GM23338 (cell line): ENCODE data around the gene CFAP77. TPM values are rescaled to one million over a fixed set of nuclear protein-coding genes. Genes with fewer than 3 reads are reported as not detected.

Source experiments
- ATAC-seq: fragments of 200-7000 bp; cut with Tn5 transposase; 3 replicates; pipeline ENCODE4 v1.9.1; 2020
- DNase-seq: peaks from one replicate; pipeline ENCODE4 v3.0.0-alpha.2; 2015; ENCODE audit warnings: low spot score
- H2AFZ ChIP-seq: fragments of 200-600 bp; sonication (generic); 2 replicates; pipeline ENCODE4 v1.8.0; 2016; ENCODE audit warnings: antibody characterized with exemption, mild to moderate bottlenecking, moderate library complexity
- H3F3A ChIP-seq: fragments of 200-600 bp; sonication (generic); replicated peaks from 2 replicates; pipeline ENCODE4 v1.8.0; 2017; ENCODE audit warnings: antibody characterized with exemption, mixed run types, low read depth
- H3K27ac ChIP-seq: fragments of 200-600 bp; sonication (generic); 2 replicates; pipeline ENCODE4 v1.6.1; 2016; ENCODE audit warnings: low read depth
- H3K27me3 ChIP-seq: fragments of 200-600 bp; sonication (generic); 2 replicates; pipeline ENCODE4 v1.8.0; 2016; ENCODE audit warnings: mild to moderate bottlenecking, mixed run types, moderate library complexity; ENCODE audit not compliant: insufficient read depth
- H3K36me3 ChIP-seq: fragments of 200-600 bp; sonication (generic); 2 replicates; pipeline ENCODE4 v1.8.0; 2016; ENCODE audit warnings: mild to moderate bottlenecking; ENCODE audit not compliant: insufficient read depth
- H3K4me1 ChIP-seq: fragments of 200-600 bp; sonication (generic); 2 replicates; pipeline ENCODE4 v1.8.0; 2016; ENCODE audit warnings: mild to moderate bottlenecking, moderate library complexity; ENCODE audit not compliant: insufficient read depth
- H3K4me2 ChIP-seq: fragments of 200-600 bp; sonication (generic); 2 replicates; pipeline ENCODE4 v1.7.1; 2017; ENCODE audit warnings: mixed run types
- H3K4me3 ChIP-seq: fragments of 200-600 bp; sonication (generic); 2 replicates; pipeline ENCODE4 v1.6.1; 2016; ENCODE audit warnings: mixed run types
- H3K79me2 ChIP-seq: fragments of 200-600 bp; sonication (generic); replicated peaks from 2 replicates; pipeline ENCODE4 v1.8.0; 2017; ENCODE audit warnings: mild to moderate bottlenecking; ENCODE audit not compliant: insufficient read depth
- H3K9me2 ChIP-seq: fragments of 200-600 bp; sonication (generic); 2 replicates; pipeline ENCODE4 v1.8.0; 2017; ENCODE audit not compliant: insufficient read depth
- H4K20me1 ChIP-seq: fragments of 200-600 bp; sonication (generic); replicated peaks from 2 replicates; pipeline ENCODE4 v1.8.0; 2017; ENCODE audit warnings: mild to moderate bottlenecking; ENCODE audit not compliant: insufficient read depth
- H3K27ac Mint-ChIP-seq: 2 replicates; pipeline ENCODE4 v1.8.0; 2020; ENCODE audit warnings: inconsistent platforms, mild to moderate bottlenecking, moderate library complexity, mixed read lengths
- H3K27me3 Mint-ChIP-seq: 3 replicates; pipeline ENCODE4 v1.8.0; 2022; ENCODE audit warnings: low read depth, mild to moderate bottlenecking, moderate library complexity, mixed read lengths, inconsistent platforms; ENCODE audit not compliant: insufficient read depth, poor library complexity
- H3K36me3 Mint-ChIP-seq: 3 replicates; pipeline ENCODE4 v1.8.0; 2021; ENCODE audit warnings: low read depth, mild to moderate bottlenecking, inconsistent platforms, moderate library complexity, mixed read lengths
- H3K4me1 Mint-ChIP-seq: 3 replicates; pipeline ENCODE4 v1.8.0; 2020; ENCODE audit warnings: mild to moderate bottlenecking, inconsistent platforms, mixed read lengths
- H3K4me3 Mint-ChIP-seq: 3 replicates; pipeline ENCODE4 v1.8.0; 2021; ENCODE audit warnings: moderate library complexity, mild to moderate bottlenecking, inconsistent platforms, mixed read lengths
- H3K9me3 Mint-ChIP-seq: 3 replicates; pipeline ENCODE4 v1.8.0; 2020; ENCODE audit warnings: moderate library complexity, mild to moderate bottlenecking, inconsistent platforms, mixed read lengths
- CREB1 ChIP-seq: fragments of 250-450 bp; sonication (Bioruptor Pico); IDR thresholded peaks from 2 replicates; pipeline ENCODE4 v1.5.0; 2020; ENCODE audit warnings: low read depth, mild to moderate bottlenecking, moderate library complexity
- ETS1 ChIP-seq: IDR thresholded peaks from 2 replicates; pipeline ENCODE4 v1.6.1; 2016; ENCODE audit warnings: antibody characterized with exemption
- JUNB ChIP-seq: IDR thresholded peaks from one replicate; pipeline ENCODE4 v1.6.1; 2016; ENCODE audit warnings: antibody characterized with exemption; ENCODE audit not compliant: unreplicated experiment
- NANOG ChIP-seq: IDR thresholded peaks from 2 replicates; pipeline ENCODE4 v1.6.1; 2016; ENCODE audit warnings: antibody characterized with exemption, borderline replicate concordance
- POLR2AphosphoS5 ChIP-seq: IDR thresholded peaks from 2 replicates; pipeline ENCODE4 v1.6.1; 2016; ENCODE audit warnings: antibody characterized with exemption, low read depth
- REST ChIP-seq: IDR thresholded peaks from one replicate; pipeline ENCODE4 v1.6.1; 2018; ENCODE audit warnings: antibody characterized with exemption; ENCODE audit not compliant: unreplicated experiment
- STAT1 ChIP-seq: IDR thresholded peaks from one replicate; pipeline ENCODE4 v1.6.1; 2016; ENCODE audit warnings: antibody characterized with exemption; ENCODE audit not compliant: unreplicated experiment
- ZNF114 ChIP-seq: fragments of 250-450 bp; sonication (Bioruptor Pico); IDR thresholded peaks from 2 replicates; pipeline ENCODE4 v1.5.0; 2020; ENCODE audit warnings: mild to moderate bottlenecking, moderate library complexity
- polyA plus RNA-seq: library from polyadenylated mRNA; unstranded; fragments of >200 nt; fragmentation: Nextera tagmentation; extraction: Ambion mirVana; gene quantifications from 2 replicates; pipeline ENCODE4 v1.2.1, GENCODE V29; 2016
- total RNA-seq: library from RNA; depleted of rRNA; stranded (reverse); fragments of >200 nt; shearing (Covaris generic); gene quantifications from 2 replicates; pipeline ENCODE4 v1.2.3, GENCODE V29; 2014
- TF ChIP-seq, protein P1 (sequence below), 2 experiments: fragments of 200-600 bp in 1 of 2; sonication (generic) in 1 of 2; conservative IDR thresholded peaks; 2 replicates each; pipeline versions ENCODE4 v1.5.1 to v1.6.1; 2016 to 2017; ENCODE audit warnings: antibody characterized with exemption in 2 of 2, low read depth in 2 of 2, mild to moderate bottlenecking in 2 of 2, moderate library complexity in 1 of 2

The CFAP77 gene
- total and polyA plus RNA-seq, 2 experiments from 2014 or later = 0.97 to 1.3 TPM

DNA sequence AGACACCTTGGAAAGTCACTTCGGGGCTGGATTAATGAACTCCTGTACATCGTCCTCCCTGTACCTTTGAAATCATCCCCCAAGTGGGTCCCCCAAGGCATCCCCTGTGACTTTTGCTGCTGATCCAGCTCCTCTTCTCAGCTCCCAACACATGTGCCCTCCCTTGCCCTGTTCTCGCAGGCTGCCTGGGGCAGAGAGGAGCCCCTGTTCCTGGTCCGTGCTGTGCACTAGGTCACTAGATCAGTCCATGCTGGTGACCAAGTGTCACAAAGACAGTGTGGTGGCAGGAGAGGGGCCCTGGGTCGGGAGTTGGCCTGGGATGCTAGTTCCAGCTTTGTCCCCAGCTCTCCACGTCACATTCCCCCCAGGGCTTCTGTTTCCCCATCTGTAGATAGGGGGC is 93.1 kb downstream of the CFAP77 start (continued):
- TF ChIP-seq REST = no peak
- TF ChIP-seq JUNB = no peak
- TF ChIP-seq ZNF114 (CRISPR knock-in tag) = no peak
- no peak for TF ChIP-seq NANOG

DNA sequence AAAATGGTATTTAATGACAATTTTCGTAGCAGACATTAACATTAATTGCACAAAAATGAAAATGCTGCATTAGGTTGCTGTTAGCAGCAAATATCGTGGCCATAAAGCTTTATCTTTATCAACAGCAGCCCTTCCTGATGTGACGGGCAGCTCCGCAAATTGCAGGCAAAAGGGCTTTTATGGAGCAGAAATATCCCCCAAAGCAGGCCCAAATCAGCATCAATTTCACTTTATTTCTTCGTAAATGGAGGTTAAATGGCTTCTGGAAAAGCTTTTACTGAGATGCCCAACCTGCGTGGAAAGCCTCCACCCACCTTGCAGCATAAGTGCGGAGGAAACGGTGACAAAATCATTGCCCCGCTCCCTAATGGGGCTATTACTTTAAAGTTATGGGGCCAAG is 94.5 kb downstream of the CFAP77 start:
- Histone ChIP-seq H3K36me3 (no peaks in the 10 kb centered on the region), H2AFZ (no peak overlapping the region), H3K27ac (no peak overlapping the region), H3K4me2 (peak overlapping the region; percentile 56), H3K79me2 (no peaks in the 10 kb centered on the region), H3F3A (no peaks in the 10 kb centered on the region), H3K4me3 (no peak overlapping the region), H3K4me1 (peaks cover 15% of the 10 kb centered on the region), H3K27me3 (no peaks in the 10 kb centered on the region), H3K9me2 (no peaks in the 10 kb centered on the region), H4K20me1 (no peaks in the 10 kb centered on the region; the same call in 1 of the 2 replicates)
- no peak for TF ChIP-seq CREB1 (CRISPR knock-in tag)
- no peak for TF ChIP-seq ZNF114 (CRISPR knock-in tag)
- no peak for TF ChIP-seq POLR2AphosphoS5
- Mint-ChIP-seq H3K27ac (no peak overlapping the region), H3K4me3 (no peak overlapping the region), H3K9me3 (no peaks in the 10 kb centered on the region), H3K4me1 (peaks cover 30% of the 10 kb centered on the region), H3K36me3 (no peaks in the 10 kb centered on the region), H3K27me3 (no peaks in the 10 kb centered on the region)
- ATAC-seq (no peak), DNase-seq (no peak)

DNA sequence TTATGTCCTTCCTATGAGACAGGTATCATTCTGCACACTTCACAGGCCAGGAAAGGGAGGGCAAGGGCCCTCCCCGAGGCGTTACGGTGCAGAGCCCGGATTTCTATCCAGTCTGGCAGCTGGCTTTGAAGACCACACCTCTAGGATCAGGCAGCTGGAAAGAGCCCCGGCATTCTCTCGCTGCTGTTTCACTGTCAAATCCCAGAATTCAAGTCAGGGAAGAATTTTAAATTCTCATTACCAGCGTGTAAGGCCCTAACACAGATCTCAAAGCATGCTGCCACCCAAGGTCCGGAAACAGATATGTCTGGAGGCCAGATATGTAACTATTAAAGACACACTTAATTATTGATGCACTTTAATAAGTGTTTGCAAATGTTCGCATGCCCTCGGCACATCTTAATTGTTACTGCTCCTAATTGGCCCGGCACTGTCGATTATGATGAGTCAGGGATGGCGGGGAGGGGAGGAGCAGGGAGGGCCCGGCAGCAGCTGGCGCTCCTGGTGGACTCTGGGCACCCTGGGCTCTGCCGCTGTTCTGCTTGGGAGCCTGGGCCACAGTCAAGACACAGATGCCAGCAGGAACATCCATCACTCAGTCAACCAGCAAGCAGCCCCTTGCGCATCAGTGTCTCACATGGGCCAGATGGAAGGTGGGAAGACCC is 96.1 kb downstream of the CFAP77 start:
- Histone ChIP-seq H4K20me1 (no peaks in the 10 kb centered on the region; the same call in 1 of the 2 replicates), H3K4me2 (no peak overlapping the region), H3K27ac (no peak overlapping the region), H3K36me3 (no peaks in the 10 kb centered on the region), H3K27me3 (no peaks in the 10 kb centered on the region), H2AFZ (no peak overlapping the region), H3K9me2 (no peaks in the 10 kb centered on the region), H3K79me2 (no peaks in the 10 kb centered on the region), H3K4me3 (no peak overlapping the region), H3K4me1 (peaks cover 15% of the 10 kb centered on the region), H3F3A (no peaks in the 10 kb centered on the region)
- no peak overlapping the region for H3K27ac Mint-ChIP-seq
- H3K4me1 Mint-ChIP-seq = peaks cover 30% of the 10 kb centered on the region
- no peak overlapping the region for H3K4me3 Mint-ChIP-seq
- no peaks in the 10 kb centered on the region for H3K36me3 Mint-ChIP-seq
- H3K27me3 Mint-ChIP-seq = peaks cover 2% of the 10 kb centered on the region
- ATAC-seq = no peak
- no peaks in the 10 kb centered on the region for H3K9me3 Mint-ChIP-seq
- no peak for DNase-seq
- no peak for TF ChIP-seq ZNF114 (CRISPR knock-in tag)
- no peak for TF ChIP-seq STAT1
- TF ChIP-seq ETS1 = no peak
- TF ChIP-seq, protein P1, sequence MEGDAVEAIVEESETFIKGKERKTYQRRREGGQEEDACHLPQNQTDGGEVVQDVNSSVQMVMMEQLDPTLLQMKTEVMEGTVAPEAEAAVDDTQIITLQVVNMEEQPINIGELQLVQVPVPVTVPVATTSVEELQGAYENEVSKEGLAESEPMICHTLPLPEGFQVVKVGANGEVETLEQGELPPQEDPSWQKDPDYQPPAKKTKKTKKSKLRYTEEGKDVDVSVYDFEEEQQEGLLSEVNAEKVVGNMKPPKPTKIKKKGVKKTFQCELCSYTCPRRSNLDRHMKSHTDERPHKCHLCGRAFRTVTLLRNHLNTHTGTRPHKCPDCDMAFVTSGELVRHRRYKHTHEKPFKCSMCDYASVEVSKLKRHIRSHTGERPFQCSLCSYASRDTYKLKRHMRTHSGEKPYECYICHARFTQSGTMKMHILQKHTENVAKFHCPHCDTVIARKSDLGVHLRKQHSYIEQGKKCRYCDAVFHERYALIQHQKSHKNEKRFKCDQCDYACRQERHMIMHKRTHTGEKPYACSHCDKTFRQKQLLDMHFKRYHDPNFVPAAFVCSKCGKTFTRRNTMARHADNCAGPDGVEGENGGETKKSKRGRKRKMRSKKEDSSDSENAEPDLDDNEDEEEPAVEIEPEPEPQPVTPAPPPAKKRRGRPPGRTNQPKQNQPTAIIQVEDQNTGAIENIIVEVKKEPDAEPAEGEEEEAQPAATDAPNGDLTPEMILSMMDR (conservative IDR thresholded peaks at IDR 0.05; ENCODE audit: low read depth in 2 of 2) = no peak
